ENCODE data around the gene CD38.

DNA sequence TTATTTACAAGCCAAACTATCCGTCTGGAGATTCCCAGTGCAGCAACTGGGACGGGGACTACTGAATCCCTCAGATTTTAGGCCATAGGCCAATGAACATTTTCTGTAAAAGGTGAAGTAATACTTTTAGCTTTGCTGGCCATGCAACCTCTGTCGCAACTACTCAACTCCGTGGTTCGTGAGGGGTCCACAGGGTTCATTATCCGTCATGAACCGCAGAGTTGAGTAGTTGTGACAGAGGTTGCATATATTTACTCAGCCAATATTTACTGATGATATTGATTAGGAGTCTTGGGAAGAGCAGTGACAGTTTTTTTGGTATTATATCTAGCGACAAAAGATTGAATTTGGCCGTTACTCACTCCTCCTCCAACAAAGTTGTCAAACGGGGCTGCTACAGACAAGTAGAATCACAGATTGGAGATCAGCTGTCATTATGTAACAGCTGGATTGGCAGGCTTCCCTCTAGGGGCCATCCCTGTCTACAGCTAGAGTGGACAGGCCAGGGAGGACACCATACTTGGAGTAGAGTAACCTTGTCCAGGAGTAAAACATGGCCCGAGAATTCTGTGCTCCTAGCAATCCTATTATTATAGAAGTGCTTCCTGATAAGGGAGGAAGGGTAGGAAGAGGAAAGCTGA, 37.2 kb upstream of the CD38 start:
- TF ChIP-seq POLR2A (IDR thresholded peaks at IDR 0.05) (no peak), POLR2AphosphoS5 (IDR thresholded peaks at IDR 0.05) (no peak), CTCF (IDR thresholded peaks at IDR 0.05) (no peak), EP300 (IDR thresholded peaks at IDR 0.05) (no peak)

Data from sigmoid colon (tissue), 4 donors.